ENCODE data around the gene MPZL3. TPM values are rescaled to one million over a fixed set of nuclear protein-coding genes. Genes with fewer than 3 reads are reported as not detected.

Gene MPZL3
- total RNA-seq, 1 donor from 2014 or later = 2.2 TPM

Other genes starting within 250 kb of the MPZL3 start
- gene TMPRSS4, start 175.3 kb downstream of the MPZL3 start, total RNA-seq = not detected
- not detected for gene SMIM35, start 165.4 kb downstream of the MPZL3 start, total RNA-seq
- 12.6 TPM for gene SCN4B, start 99.5 kb downstream of the MPZL3 start, total RNA-seq
- gene SCN2B, start 75.7 kb downstream of the MPZL3 start, total RNA-seq = 18.3 TPM
- 3.3 TPM for gene JAML, start 27.4 kb downstream of the MPZL3 start, total RNA-seq
- gene MPZL2, start 11.9 kb upstream of the MPZL3 start, total RNA-seq = 11.4 TPM
- 0.70 TPM for gene CD3E, start 52.4 kb upstream of the MPZL3 start, total RNA-seq
- not detected for gene CD3D, start 90.3 kb upstream of the MPZL3 start, total RNA-seq
- 0.78 TPM for gene CD3G, start 92.0 kb upstream of the MPZL3 start, total RNA-seq
- 32.0 TPM for gene UBE4A, start 107.2 kb upstream of the MPZL3 start, total RNA-seq
- 762 TPM for gene ATP5MG, start 149.2 kb upstream of the MPZL3 start, total RNA-seq
- 24.3 TPM for gene KMT2A, start 184.1 kb upstream of the MPZL3 start, total RNA-seq

All from Right ventricle myocardium inferior (tissue), 1 donor.